GM19467 (cell line): ENCODE measurements around the gene RAD51B.
A peak's percentile ranks its signal among the peaks of the same experiment; 100 is the strongest.

Source experiments
- ATAC-seq: cut with Tn5 transposase; IDR thresholded peaks from one replicate; pipeline ENCODE4 v1.9.1; 2021; ENCODE audit warnings: mild to moderate bottlenecking, moderate library complexity; ENCODE audit not compliant: unreplicated experiment

The RAD51B gene

GRCh38 chr14:68492381-68493151 lies 673.0 kb downstream of the RAD51B start:
- ATAC-seq, result no peak

- ATAC-seq, result no peak
These were observed 673.8 kb downstream of the RAD51B start for GRCh38 chr14:68493152-68493911.

- no peak for ATAC-seq
These were observed 675.8 kb downstream of the RAD51B start for GRCh38 chr14:68495101-68496039.

- ATAC-seq, result no peak
These were observed 677.4 kb downstream of the RAD51B start for GRCh38 chr14:68497011-68497410.

GRCh38 chr14:68499451-68499850 lies 679.9 kb downstream of the RAD51B start:
- no peak for ATAC-seq

- ATAC-seq, result no peak
These were observed 681.6 kb downstream of the RAD51B start for GRCh38 chr14:68501171-68501570.

- ATAC-seq, result no peak
These were observed 682.1 kb downstream of the RAD51B start for GRCh38 chr14:68501614-68502052.

GRCh38 chr14:68502230-68502629 lies 682.7 kb downstream of the RAD51B start:
- no peak for ATAC-seq

- no peak for ATAC-seq
These were observed 683.7 kb downstream of the RAD51B start for GRCh38 chr14:68503186-68503825.

GRCh38 chr14:68504861-68505260 lies 685.3 kb downstream of the RAD51B start:
- no peak for ATAC-seq

GRCh38 chr14:68506021-68506644 lies 686.6 kb downstream of the RAD51B start:
- no peak for ATAC-seq

- peak; percentile 61 for ATAC-seq
These were observed 687.3 kb downstream of the RAD51B start for GRCh38 chr14:68506645-68507419.

- no peak for ATAC-seq
These were observed 688.0 kb downstream of the RAD51B start for GRCh38 chr14:68507544-68508081.

- ATAC-seq, result no peak
These were observed 689.0 kb downstream of the RAD51B start for GRCh38 chr14:68508581-68508980.

- no peak for ATAC-seq
These were observed 689.8 kb downstream of the RAD51B start for GRCh38 chr14:68509188-68509983.

GRCh38 chr14:68510201-68511128 lies 690.9 kb downstream of the RAD51B start:
- ATAC-seq, result no peak
